Stomach (tissue), 4 donors: Measurements from ENCODE around the gene SDC3.

Experiments
- POLR2A ChIP-seq, 4 donors: fragments of 450-650 bp; IDR thresholded peaks; one replicate each; pipeline ENCODE4 v1.6.1; 2016; ENCODE audit warnings: antibody characterized with exemption in 4 of 4, control low read depth in 2 of 4, mild to moderate bottlenecking in 1 of 4, moderate library complexity in 1 of 4
- TF ChIP-seq, protein P1 (sequence below), 7 experiments: fragments of 450-650 bp in 4 of 7; fragments of 200-600 bp in 3 of 7; sonication (generic) in 3 of 7; IDR thresholded peaks; one replicate each; pipeline ENCODE4 v1.5.1; 2016 to 2019; ENCODE audit warnings: antibody characterized with exemption in 7 of 7, control low read depth in 2 of 7, mild to moderate bottlenecking in 1 of 7

DNA sequence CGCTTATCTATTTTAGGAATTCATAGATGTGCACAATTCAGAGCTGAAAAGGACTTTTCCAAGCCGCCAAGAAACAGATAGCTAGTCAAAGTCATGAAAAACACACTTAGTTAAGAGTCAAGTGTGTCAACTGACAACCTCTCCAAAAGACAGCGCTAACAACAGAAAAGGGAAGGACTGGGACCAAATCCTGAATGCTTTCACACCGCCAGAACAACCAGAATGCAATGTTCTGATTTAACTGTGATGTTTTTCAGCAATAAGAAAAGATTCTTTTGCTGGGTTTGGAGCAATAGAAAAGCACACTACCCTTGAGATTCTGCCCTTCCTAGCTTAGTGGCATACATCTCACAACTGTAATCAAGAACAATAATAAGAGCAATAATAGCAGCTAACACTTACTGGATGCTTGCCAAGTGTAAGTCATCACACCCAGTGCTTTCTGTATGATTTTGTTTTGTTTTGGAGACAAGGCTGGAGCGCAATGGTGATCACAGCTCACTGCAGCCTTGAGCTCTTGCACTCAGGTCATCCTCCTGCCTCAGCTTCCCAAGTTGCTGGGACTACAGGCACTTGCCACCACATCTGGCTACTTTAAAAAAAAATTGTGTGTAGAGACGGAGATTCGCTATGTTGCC is 33.9 kb upstream of the SDC3 start:
- TF ChIP-seq, protein P1, sequence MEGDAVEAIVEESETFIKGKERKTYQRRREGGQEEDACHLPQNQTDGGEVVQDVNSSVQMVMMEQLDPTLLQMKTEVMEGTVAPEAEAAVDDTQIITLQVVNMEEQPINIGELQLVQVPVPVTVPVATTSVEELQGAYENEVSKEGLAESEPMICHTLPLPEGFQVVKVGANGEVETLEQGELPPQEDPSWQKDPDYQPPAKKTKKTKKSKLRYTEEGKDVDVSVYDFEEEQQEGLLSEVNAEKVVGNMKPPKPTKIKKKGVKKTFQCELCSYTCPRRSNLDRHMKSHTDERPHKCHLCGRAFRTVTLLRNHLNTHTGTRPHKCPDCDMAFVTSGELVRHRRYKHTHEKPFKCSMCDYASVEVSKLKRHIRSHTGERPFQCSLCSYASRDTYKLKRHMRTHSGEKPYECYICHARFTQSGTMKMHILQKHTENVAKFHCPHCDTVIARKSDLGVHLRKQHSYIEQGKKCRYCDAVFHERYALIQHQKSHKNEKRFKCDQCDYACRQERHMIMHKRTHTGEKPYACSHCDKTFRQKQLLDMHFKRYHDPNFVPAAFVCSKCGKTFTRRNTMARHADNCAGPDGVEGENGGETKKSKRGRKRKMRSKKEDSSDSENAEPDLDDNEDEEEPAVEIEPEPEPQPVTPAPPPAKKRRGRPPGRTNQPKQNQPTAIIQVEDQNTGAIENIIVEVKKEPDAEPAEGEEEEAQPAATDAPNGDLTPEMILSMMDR (IDR thresholded peaks at IDR 0.05): no peak
- TF ChIP-seq POLR2A (IDR thresholded peaks at IDR 0.05): no peak
